Gastroesophageal sphincter (tissue), 4 donors: ENCODE data around the gene LETM1. TPM values are rescaled to one million over a fixed set of nuclear protein-coding genes. Genes with fewer than 3 reads are reported as not detected.

Experiments
- ATAC-seq: fragments of 150-250 bp; one replicate; pipeline ENCODE4 v1.9.1; 2016; ENCODE audit warnings: mild to moderate bottlenecking, moderate library complexity
- H3K27ac ChIP-seq, 4 donors: fragments of 200-600 bp; sonication (generic) in 3 of 4; 1 replicate in 3 of 4; 2 replicates in 1 of 4; pipeline ENCODE4 v1.5.1; 2016 to 2019
- H3K27me3 ChIP-seq: fragments of 200-600 bp; sonication (generic); one replicate; pipeline ENCODE4 v1.5.1; 2019
- H3K36me3 ChIP-seq, 2 donors: fragments of 200-600 bp; sonication (generic); one replicate each; pipeline ENCODE4 v1.5.1; 2019; ENCODE audit warnings: control low read depth in 1 of 2
- H3K4me1 ChIP-seq, 3 donors: fragments of 200-600 bp; sonication (generic); 1 replicate in 2 of 3; 2 replicates in 1 of 3; pipeline ENCODE4 v1.5.1; 2016 to 2019; ENCODE audit warnings: control low read depth in 2 of 3
- H3K4me3 ChIP-seq, 2 donors: fragments of 200-600 bp; sonication (generic); one replicate each; pipeline ENCODE4 v1.5.1; 2019; ENCODE audit warnings: mild to moderate bottlenecking in 1 of 2, moderate library complexity in 1 of 2
- H3K9me3 ChIP-seq, 3 donors: fragments of 200-600 bp; sonication (generic); one replicate each; pipeline ENCODE4 v1.5.1; 2017 to 2019; ENCODE audit warnings: control low read depth in 2 of 3
- CTCF ChIP-seq, 4 experiments: fragments of 200-600 bp in 2 of 4; fragments of 450-650 bp in 2 of 4; sonication (generic) in 1 of 4; IDR thresholded peaks; one replicate each; pipeline ENCODE4 v1.5.1; 2017 to 2019; ENCODE audit warnings: antibody characterized with exemption in 4 of 4, mild to moderate bottlenecking in 2 of 4, moderate library complexity in 2 of 4
- EP300 ChIP-seq: sonication (generic); formaldehyde crosslinking; IDR thresholded peaks from one replicate; pipeline ENCODE4 v1.6.1; 2017; ENCODE audit warnings: antibody characterized with exemption, mild to moderate bottlenecking
- POLR2A ChIP-seq, 2 donors: fragments of 450-650 bp; IDR thresholded peaks; one replicate each; pipeline ENCODE4 v1.6.1; 2017; ENCODE audit warnings: antibody characterized with exemption in 2 of 2, mild to moderate bottlenecking in 2 of 2, moderate library complexity in 1 of 2
- POLR2AphosphoS5 ChIP-seq: sonication (generic); formaldehyde crosslinking; IDR thresholded peaks from one replicate; pipeline ENCODE4 v1.6.1; 2017; ENCODE audit warnings: antibody characterized with exemption
- WGBS, 2 donors: methylation state at CpG; one replicate each; pipeline ENCODE4 v1.1.5; 2018; ENCODE audit warnings: low coverage in 1 of 2; 5-methylcytosine and 5-hydroxymethylcytosine counted together
- total RNA-seq, 4 donors: library from RNA; depleted of rRNA; stranded (reverse); fragments of >200 nt; gene quantifications; one replicate each; pipeline ENCODE4 v1.1.0, GENCODE V29; 2016

Gene LETM1
- total RNA-seq, 4 donors from 2014 or later, result 24.0 to 29.2 (median 26.9) TPM

GRCh38 chr4:1778642-1779392 is 77.1 kb downstream of the LETM1 start:
- no peak overlapping the region for H3K4me3 ChIP-seq
- peaks cover 28% of the 10 kb centered on the region for H3K27me3 ChIP-seq
- H3K9me3 ChIP-seq, result no peaks in the 10 kb centered on the region
- 70 to 90% methylated on average over 3 to 5 of the region's 18 CpGs for WGBS, 2 donors
- no peak for ATAC-seq
- H3K4me1 ChIP-seq, result no peaks in the 10 kb centered on the region
- no peaks in the 10 kb centered on the region for H3K36me3 ChIP-seq
- no peak overlapping the region for H3K27ac ChIP-seq
- TF ChIP-seq CTCF (IDR thresholded peaks at IDR 0.05) (no peak), POLR2A (IDR thresholded peaks at IDR 0.05) (no peak), EP300 (no peak), POLR2AphosphoS5 (no peak)

GRCh38 chr4:1777822-1778641 is 77.9 kb downstream of the LETM1 start:
- Histone ChIP-seq H3K4me3 (no peak overlapping the region), H3K27me3 (peaks cover 28% of the 10 kb centered on the region), H3K27ac (no peak overlapping the region), H3K4me1 (no peaks in the 10 kb centered on the region), H3K36me3 (no peaks in the 10 kb centered on the region), H3K9me3 (no peaks in the 10 kb centered on the region)
- TF ChIP-seq CTCF (IDR thresholded peaks at IDR 0.05) (no peak), EP300 (no peak), POLR2AphosphoS5 (no peak), POLR2A (IDR thresholded peaks at IDR 0.05) (no peak)
- 90 to 100% methylated on average over 4 to 5 of the region's 27 CpGs for WGBS, 2 donors
- no peak for ATAC-seq

- ATAC-seq, result no peak
- no peak overlapping the region for H3K27ac ChIP-seq
- peaks cover 42% of the 10 kb centered on the region for H3K27me3 ChIP-seq
- TF ChIP-seq EP300, result no peak
- no peak for TF ChIP-seq POLR2A (IDR thresholded peaks at IDR 0.05)
- TF ChIP-seq POLR2AphosphoS5, result no peak
- TF ChIP-seq CTCF (IDR thresholded peaks at IDR 0.05), result no peak
- H3K36me3 ChIP-seq, result no peaks in the 10 kb centered on the region
- no peaks in the 10 kb centered on the region for H3K4me1 ChIP-seq
- 90 to 92% methylated on average over 2 of the region's 24 CpGs for whole genome bisulfite sequencing, 2 donors
- H3K9me3 ChIP-seq, result no peaks in the 10 kb centered on the region
- no peak overlapping the region for H3K4me3 ChIP-seq
Observed at GRCh38 chr4:1776521-1777161, 79.3 kb downstream of the LETM1 start.

- no peak overlapping the region for H3K27ac ChIP-seq
- H3K9me3 ChIP-seq, result no peaks in the 10 kb centered on the region
- H3K4me3 ChIP-seq, result no peak overlapping the region
- TF ChIP-seq CTCF (IDR thresholded peaks at IDR 0.05) (no peak), POLR2AphosphoS5 (no peak), POLR2A (IDR thresholded peaks at IDR 0.05) (no peak), EP300 (no peak)
- H3K27me3 ChIP-seq, result peaks cover 49% of the 10 kb centered on the region
- no peaks in the 10 kb centered on the region for H3K4me1 ChIP-seq
- H3K36me3 ChIP-seq, result no peaks in the 10 kb centered on the region
- no peak for ATAC-seq
- WGBS, 2 donors, result no CpG with 5 or more reads among the region's 23 CpGs
Observed at GRCh38 chr4:1775731-1776500, 80.0 kb downstream of the LETM1 start.
